Measurements from ENCODE around the gene RASGRP4. TPM values are rescaled to one million over a fixed set of nuclear protein-coding genes. Genes with fewer than 3 reads are reported as not detected.

The RASGRP4 gene
- total RNA-seq, 1 experiment from 2014 or later, result not detected

DNA sequence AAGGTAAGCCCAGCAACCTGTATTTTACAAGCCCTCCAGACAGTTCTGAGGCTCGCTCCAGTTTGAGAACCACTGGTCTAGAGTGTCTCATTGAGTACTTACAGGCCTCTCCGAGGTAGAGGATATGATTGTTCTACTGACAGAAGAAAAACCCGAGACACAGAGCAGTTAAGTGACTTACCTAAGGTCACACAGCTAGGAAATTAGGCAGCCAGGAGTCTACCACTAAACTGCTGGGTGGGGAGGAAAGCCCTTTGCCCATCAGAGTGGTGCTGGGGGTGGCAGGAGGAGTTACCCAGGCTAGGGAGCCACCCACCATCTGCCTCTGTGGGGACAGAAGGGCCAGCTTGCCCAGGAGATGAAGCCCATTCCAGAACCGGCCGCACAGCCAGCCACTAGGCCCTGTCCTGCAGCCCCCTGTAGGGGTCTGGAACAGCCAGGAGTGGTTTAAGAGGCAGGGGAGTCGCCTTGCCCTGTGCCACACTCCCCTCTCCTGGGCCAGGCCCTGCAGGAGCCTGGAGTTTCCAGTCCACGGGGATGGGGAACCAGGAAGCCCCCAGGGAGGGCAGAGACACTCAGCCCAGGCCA is 703 bp downstream of the RASGRP4 start:
- Mint-ChIP-seq H3K9me3 (ENCODE audit: unreplicated experiment) (no peaks in the 10 kb centered on the region), H3K27me3 (ENCODE audit: insufficient read depth, unreplicated experiment) (peaks cover 11% of the 10 kb centered on the region), H3K4me1 (ENCODE audit: low read depth, unreplicated experiment) (no peaks in the 10 kb centered on the region), H3K36me3 (ENCODE audit: insufficient read depth, unreplicated experiment) (no peaks in the 10 kb centered on the region), H3K4me3 (ENCODE audit: unreplicated experiment) (no peak overlapping the region), H3K27ac (ENCODE audit: unreplicated experiment) (no peak overlapping the region)
- Histone ChIP-seq H3K27me3 (replicated peaks; ENCODE audit: control insufficient read depth, insufficient read depth, low read length) (no peaks in the 10 kb centered on the region), H3K4me1 (no peaks in the 10 kb centered on the region), H3K36me3 (ENCODE audit: control insufficient read depth, insufficient read depth, low read length) (no peaks in the 10 kb centered on the region), H3K9me3 (no peaks in the 10 kb centered on the region), H3K4me3 (ENCODE audit: low read depth, low read length) (no peak overlapping the region)
- intact Hi-C loops (cut with micrococcal nuclease; ENCODE audit: unreplicated experiment), result no loop called here
- DNase-seq, result no peak
- POLR2A ChIA-PET, result no interaction called here
- no peak for TF ChIP-seq CTCF (IDR thresholded peaks at IDR 0.05; ENCODE audit: insufficient read depth in 1 of 2, low read depth in 1 of 2, low read length in 1 of 2, severe bottlenecking in 1 of 2, unreplicated experiment in 1 of 2)
- BruUV-seq (replicated peaks), result no TSS peak
- CTCF ChIA-PET, result no interaction called here

GRCh38 chr19:38424272-38424671 is 1.7 kb downstream of the RASGRP4 start:
- no peaks in the 10 kb centered on the region for H3K36me3 Mint-ChIP-seq (ENCODE audit: insufficient read depth, unreplicated experiment)
- no peaks in the 10 kb centered on the region for H3K4me1 Mint-ChIP-seq (ENCODE audit: low read depth, unreplicated experiment)
- Histone ChIP-seq H3K4me1 (no peaks in the 10 kb centered on the region), H3K4me3 (ENCODE audit: low read depth, low read length) (no peak overlapping the region), H3K27me3 (replicated peaks; ENCODE audit: control insufficient read depth, insufficient read depth, low read length) (no peaks in the 10 kb centered on the region), H3K9me3 (no peaks in the 10 kb centered on the region), H3K36me3 (ENCODE audit: control insufficient read depth, insufficient read depth, low read length) (no peaks in the 10 kb centered on the region)
- H3K27ac Mint-ChIP-seq (ENCODE audit: unreplicated experiment), result no peak overlapping the region
- DNase-seq, result no peak
- no peak for TF ChIP-seq CTCF (IDR thresholded peaks at IDR 0.05; ENCODE audit: insufficient read depth in 1 of 2, low read depth in 1 of 2, low read length in 1 of 2, severe bottlenecking in 1 of 2, unreplicated experiment in 1 of 2)
- intact Hi-C loops (cut with micrococcal nuclease; ENCODE audit: unreplicated experiment), result no loop called here
- no peaks in the 10 kb centered on the region for H3K9me3 Mint-ChIP-seq (ENCODE audit: unreplicated experiment)
- POLR2A ChIA-PET, result no interaction called here
- BruUV-seq (replicated peaks), result no TSS peak
- H3K4me3 Mint-ChIP-seq (ENCODE audit: unreplicated experiment), result no peak overlapping the region
- CTCF ChIA-PET, result no interaction called here
- peaks cover 14% of the 10 kb centered on the region for H3K27me3 Mint-ChIP-seq (ENCODE audit: insufficient read depth, unreplicated experiment)

GRCh38 chr19:38422438-38422837 is 3.6 kb downstream of the RASGRP4 start:
- CTCF ChIA-PET, result interaction anchor here (0.6 kb wide), 1 partner anchor 20 kb away, joined by 3 read pairs; the partner anchor contains the start of gene FAM98C
- no peak for TF ChIP-seq CTCF (IDR thresholded peaks at IDR 0.05; ENCODE audit: insufficient read depth in 1 of 2, low read depth in 1 of 2, low read length in 1 of 2, severe bottlenecking in 1 of 2, unreplicated experiment in 1 of 2)
- DNase-seq, result no peak
- H3K27me3 Mint-ChIP-seq (ENCODE audit: insufficient read depth, unreplicated experiment), result peaks cover 9% of the 10 kb centered on the region
- H3K4me1 Mint-ChIP-seq (ENCODE audit: low read depth, unreplicated experiment), result peaks cover 5% of the 10 kb centered on the region
- intact Hi-C loops (cut with micrococcal nuclease; ENCODE audit: unreplicated experiment), result no loop called here
- no peak overlapping the region for H3K4me3 Mint-ChIP-seq (ENCODE audit: unreplicated experiment)
- no TSS peak for BruUV-seq (replicated peaks)
- H3K36me3 Mint-ChIP-seq (ENCODE audit: insufficient read depth, unreplicated experiment), result peaks cover 8% of the 10 kb centered on the region
- Histone ChIP-seq H3K4me1 (peaks cover 7% of the 10 kb centered on the region; the same call in 1 of the 2 replicates), H3K27me3 (replicated peaks; ENCODE audit: control insufficient read depth, insufficient read depth, low read length) (no peaks in the 10 kb centered on the region), H3K9me3 (no peaks in the 10 kb centered on the region), H3K4me3 (ENCODE audit: low read depth, low read length) (no peak overlapping the region), H3K36me3 (ENCODE audit: control insufficient read depth, insufficient read depth, low read length) (no peaks in the 10 kb centered on the region)
- H3K9me3 Mint-ChIP-seq (ENCODE audit: unreplicated experiment), result no peaks in the 10 kb centered on the region
- no peak overlapping the region for H3K27ac Mint-ChIP-seq (ENCODE audit: unreplicated experiment)
- POLR2A ChIA-PET, result no interaction called here
